Stimulated activated CD8-positive, alpha-beta memory T cell treated with anti-CD3 and anti-CD28 coated beads, Interleukin-12 subunit alpha, Interleukin-12 subunit beta, amount 100 ng/mL, for 1 hour (primary cell): ENCODE results near the gene TAF13.
A peak's percentile ranks its signal among the peaks of the same experiment; 100 is the strongest.
"Not testable (repeated sequence)": the region's sequence is repeated elsewhere in the genome, so short reads cannot be mapped to it uniquely, and the experiment has no call there.

Source experiments
- DNase-seq: peaks from one replicate; pipeline ENCODE4 v3.0.0-alpha.2; 2020; ENCODE audit warnings: low read depth

TAF13 gene

GRCh38 chr1:109046671-109047070 lies 29.1 kb downstream of the TAF13 start:
- no peak for DNase-seq

DNA sequence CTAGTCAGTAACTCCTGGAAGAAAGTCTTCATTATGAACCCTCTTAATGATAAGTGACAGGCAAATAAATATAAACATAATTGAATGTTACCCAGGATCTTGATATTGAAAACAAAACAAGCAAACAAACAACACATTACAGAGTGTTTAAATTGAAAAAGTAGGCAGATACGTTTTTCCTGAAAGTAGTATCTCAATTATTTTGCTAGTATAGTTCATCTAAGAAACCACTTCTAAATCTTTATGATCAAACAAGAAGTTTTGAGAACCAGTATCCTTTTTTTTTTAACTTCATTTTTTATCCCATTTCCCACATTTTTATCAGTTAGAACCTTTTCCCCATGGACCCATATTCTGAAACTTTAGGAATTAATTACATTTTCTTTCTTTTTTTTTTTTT lies 30.2 kb downstream of the TAF13 start:
- no peak for DNase-seq

GRCh38 chr1:109041621-109042468 lies 34.0 kb downstream of the TAF13 start, which contains the start of gene WDR47:
Gene WDR47, minus strand, starts transcription at chr1:109042102. Its CDS starts 18,590 bp downstream, at chr1:109023512.
- DNase-seq = peak; percentile 93

DNA sequence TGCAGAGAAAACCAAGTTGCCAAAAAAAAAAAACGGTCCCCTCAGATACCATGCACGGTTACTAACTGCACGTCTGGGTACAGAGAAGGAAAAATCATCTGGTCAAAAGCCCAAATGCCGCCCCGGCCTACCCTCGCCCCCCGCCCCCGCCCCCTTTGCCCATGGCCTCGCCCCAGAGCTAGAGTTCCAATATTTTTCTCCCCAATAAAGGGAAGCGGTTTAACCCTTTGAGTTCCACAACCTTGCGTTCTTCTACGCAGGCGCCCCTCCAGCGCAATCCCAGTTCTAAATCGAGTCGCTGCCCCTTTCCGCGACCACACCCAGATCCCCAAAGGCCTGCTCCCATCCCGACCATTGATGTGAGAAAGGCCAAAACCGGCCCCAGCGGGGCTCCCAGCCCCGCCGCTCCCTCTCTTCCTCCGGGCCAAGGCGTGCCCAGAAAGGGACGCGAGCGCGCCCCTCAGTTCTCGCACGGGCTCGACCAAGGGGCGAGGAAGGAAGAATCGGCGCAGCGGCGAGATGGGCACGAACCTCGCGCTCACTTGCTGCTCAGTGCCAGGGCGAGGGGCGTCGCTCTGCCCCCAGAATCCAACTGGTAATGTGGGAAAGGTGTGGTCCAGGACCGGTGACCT lies 34.7 kb downstream of the TAF13 start:
- no peak for DNase-seq

DNA sequence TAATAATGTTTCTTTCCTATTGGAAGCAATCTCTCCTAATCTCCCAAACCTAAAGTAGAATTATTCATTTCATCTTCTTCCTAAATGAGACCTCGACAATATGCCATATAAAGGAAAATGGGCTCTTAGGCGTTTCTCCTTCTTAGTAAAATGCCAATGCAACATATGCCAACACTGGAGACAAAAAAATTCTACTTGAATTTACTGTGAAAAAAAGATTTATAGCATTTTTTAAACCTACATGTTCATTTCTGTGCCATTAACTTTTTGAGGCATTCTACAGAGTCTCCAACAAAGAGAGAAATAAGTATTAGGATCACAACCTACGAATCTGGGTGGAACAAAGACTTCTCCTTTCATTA lies 35.2 kb downstream of the TAF13 start:
- no peak for DNase-seq

GRCh38 chr1:109034382-109034781 lies 41.4 kb downstream of the TAF13 start:
- DNase-seq = no peak

- DNase-seq = not testable (repeated sequence)
These were observed 46.3 kb downstream of the TAF13 start for GRCh38 chr1:109029493-109029892.

- no peak for DNase-seq
These were observed 48.0 kb downstream of the TAF13 start for GRCh38 chr1:109027841-109028240.

DNA sequence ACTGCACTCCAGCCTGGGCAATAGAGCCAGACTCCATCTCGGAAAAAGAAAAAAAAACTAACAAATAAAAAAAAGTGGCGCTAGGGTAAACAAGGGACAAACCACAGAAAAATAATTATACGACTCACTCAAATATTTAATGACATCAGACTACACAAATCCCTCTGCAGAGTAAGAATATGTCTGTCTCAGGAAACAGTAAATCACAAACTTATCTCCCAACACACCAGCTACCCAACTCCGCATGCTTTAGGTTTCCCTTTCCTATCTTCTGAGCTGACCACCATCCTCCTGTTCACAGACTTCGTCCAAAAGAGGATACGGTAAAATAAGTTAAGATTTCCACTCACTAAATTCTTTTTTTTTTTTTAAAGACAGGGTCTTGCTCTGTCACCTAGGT lies 50.1 kb downstream of the TAF13 start:
- no peak for DNase-seq

- DNase-seq = no peak
These were observed 51.2 kb downstream of the TAF13 start for GRCh38 chr1:109024646-109025045.

- DNase-seq = no peak
These were observed 55.0 kb downstream of the TAF13 start for GRCh38 chr1:109020693-109021257.

DNA sequence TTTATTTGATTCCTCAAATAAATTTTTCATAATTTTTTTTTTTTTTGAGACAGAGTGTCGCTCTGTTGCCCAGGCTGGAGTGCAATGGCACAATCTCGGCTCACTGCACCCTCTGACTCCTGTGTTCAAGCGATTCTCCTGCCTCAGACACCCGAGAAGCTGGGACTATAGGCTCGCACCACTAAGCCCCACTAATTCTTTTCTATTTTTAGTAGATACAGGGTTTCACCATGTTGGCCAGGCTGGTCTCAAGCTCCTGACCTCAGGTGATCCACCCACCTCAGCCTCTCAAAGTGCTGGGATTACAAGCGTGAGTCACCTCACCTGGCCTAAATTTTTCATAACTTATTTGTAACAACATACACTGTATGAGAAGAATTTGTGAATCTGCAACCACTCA lies 58.1 kb downstream of the TAF13 start:
- DNase-seq = not testable (repeated sequence)

DNA sequence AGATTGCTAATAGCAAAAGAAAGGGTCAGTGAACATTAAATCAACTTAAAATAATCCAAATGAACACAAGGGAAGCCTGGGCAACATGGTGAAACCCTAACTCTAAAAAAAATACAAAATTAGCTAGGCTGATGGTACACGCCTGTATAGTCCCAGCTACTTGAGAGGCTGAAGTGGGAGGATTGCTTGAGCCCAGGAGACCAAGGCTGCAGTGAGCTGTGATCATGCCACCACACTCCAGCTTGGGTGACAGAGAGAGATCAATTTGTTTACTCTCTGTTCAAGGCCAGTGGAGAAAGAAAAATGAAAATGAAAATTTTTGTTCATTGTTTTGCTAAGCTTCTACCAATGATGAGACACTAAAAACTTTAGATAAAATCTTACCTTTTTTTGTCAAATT lies 58.7 kb downstream of the TAF13 start:
- DNase-seq = no peak
